ENCODE results near the gene LMAN2L. TPM values are rescaled to one million over a fixed set of nuclear protein-coding genes. Genes with fewer than 3 reads are reported as not detected.

Gene LMAN2L
- polyA plus RNA-seq, 1 of the 3 experiments (the other 2 are of a cell fraction) = 17.7 TPM

- TF ChIP-seq JUND (IDR thresholded peaks at IDR 0.05) (no peak), TEAD4 (IDR thresholded peaks at IDR 0.05; ENCODE audit: borderline replicate concordance, insufficient read depth) (no peak), SIN3A (IDR thresholded peaks at IDR 0.05; ENCODE audit: borderline replicate concordance, low read depth, low read length) (no peak), FOSL2 (IDR thresholded peaks at IDR 0.05; ENCODE audit: borderline replicate concordance, low read depth) (no peak), RCOR1 (IDR thresholded peaks at IDR 0.05; ENCODE audit: low read length) (no peak), TAF1 (IDR thresholded peaks at IDR 0.05; ENCODE audit: borderline replicate concordance, low read depth, low read length) (no peak), MXI1 (IDR thresholded peaks at IDR 0.05; ENCODE audit: low read depth, low read length) (no peak), GABPA (IDR thresholded peaks at IDR 0.05; ENCODE audit: low read depth) (no peak), POLR2AphosphoS5 (IDR thresholded peaks at IDR 0.05; ENCODE audit: low read depth, low read length) (no peak), FOXJ3 (CRISPR knock-in tag; IDR thresholded peaks at IDR 0.05) (no peak), YY1 (IDR thresholded peaks at IDR 0.05; ENCODE audit: low read depth) (no peak), ELF1 (IDR thresholded peaks at IDR 0.05) (no peak), TCF12 (IDR thresholded peaks at IDR 0.05) (no peak), RXRA (IDR thresholded peaks at IDR 0.05; ENCODE audit: borderline replicate concordance, low read depth) (no peak), CHD2 (IDR thresholded peaks at IDR 0.05; ENCODE audit: low read length, partially characterized antibody) (no peak), FOXM1 (IDR thresholded peaks at IDR 0.05; ENCODE audit: low read depth) (no peak), RFX5 (IDR thresholded peaks at IDR 0.05; ENCODE audit: low read length) (no peak)
- TF ChIP-seq, protein P1, sequence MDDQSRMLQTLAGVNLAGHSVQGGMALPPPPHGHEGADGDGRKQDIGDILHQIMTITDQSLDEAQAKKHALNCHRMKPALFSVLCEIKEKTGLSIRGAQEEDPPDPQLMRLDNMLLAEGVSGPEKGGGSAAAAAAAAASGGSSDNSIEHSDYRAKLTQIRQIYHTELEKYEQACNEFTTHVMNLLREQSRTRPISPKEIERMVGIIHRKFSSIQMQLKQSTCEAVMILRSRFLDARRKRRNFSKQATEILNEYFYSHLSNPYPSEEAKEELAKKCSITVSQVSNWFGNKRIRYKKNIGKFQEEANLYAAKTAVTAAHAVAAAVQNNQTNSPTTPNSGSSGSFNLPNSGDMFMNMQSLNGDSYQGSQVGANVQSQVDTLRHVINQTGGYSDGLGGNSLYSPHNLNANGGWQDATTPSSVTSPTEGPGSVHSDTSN (IDR thresholded peaks at IDR 0.05) = no peak
- TF ChIP-seq, protein P2, sequence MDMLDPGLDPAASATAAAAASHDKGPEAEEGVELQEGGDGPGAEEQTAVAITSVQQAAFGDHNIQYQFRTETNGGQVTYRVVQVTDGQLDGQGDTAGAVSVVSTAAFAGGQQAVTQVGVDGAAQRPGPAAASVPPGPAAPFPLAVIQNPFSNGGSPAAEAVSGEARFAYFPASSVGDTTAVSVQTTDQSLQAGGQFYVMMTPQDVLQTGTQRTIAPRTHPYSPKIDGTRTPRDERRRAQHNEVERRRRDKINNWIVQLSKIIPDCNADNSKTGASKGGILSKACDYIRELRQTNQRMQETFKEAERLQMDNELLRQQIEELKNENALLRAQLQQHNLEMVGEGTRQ (IDR thresholded peaks at IDR 0.05; ENCODE audit: borderline replicate concordance, low read depth, low read length) = no peak
- TF ChIP-seq, protein P3, sequence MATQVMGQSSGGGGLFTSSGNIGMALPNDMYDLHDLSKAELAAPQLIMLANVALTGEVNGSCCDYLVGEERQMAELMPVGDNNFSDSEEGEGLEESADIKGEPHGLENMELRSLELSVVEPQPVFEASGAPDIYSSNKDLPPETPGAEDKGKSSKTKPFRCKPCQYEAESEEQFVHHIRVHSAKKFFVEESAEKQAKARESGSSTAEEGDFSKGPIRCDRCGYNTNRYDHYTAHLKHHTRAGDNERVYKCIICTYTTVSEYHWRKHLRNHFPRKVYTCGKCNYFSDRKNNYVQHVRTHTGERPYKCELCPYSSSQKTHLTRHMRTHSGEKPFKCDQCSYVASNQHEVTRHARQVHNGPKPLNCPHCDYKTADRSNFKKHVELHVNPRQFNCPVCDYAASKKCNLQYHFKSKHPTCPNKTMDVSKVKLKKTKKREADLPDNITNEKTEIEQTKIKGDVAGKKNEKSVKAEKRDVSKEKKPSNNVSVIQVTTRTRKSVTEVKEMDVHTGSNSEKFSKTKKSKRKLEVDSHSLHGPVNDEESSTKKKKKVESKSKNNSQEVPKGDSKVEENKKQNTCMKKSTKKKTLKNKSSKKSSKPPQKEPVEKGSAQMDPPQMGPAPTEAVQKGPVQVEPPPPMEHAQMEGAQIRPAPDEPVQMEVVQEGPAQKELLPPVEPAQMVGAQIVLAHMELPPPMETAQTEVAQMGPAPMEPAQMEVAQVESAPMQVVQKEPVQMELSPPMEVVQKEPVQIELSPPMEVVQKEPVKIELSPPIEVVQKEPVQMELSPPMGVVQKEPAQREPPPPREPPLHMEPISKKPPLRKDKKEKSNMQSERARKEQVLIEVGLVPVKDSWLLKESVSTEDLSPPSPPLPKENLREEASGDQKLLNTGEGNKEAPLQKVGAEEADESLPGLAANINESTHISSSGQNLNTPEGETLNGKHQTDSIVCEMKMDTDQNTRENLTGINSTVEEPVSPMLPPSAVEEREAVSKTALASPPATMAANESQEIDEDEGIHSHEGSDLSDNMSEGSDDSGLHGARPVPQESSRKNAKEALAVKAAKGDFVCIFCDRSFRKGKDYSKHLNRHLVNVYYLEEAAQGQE (IDR thresholded peaks at IDR 0.05; ENCODE audit: low read depth, low read length) = no peak
- WGBS (ENCODE audit: low lambda C conversion rate) = 97% methylated on average over 18 of the region's 20 CpGs
Measured at GRCh38 chr2:96771796-96772618, 32.1 kb upstream of the LMAN2L start.

More at GRCh38 chr2:96771796-96772618, 32.1 kb upstream of the LMAN2L start:
- ChIA-PET POLR2A (no interaction called here), CTCF (no interaction called here)
- no peak overlapping the region for H3K9ac ChIP-seq
- no peaks in the 10 kb centered on the region for H3K27me3 ChIP-seq (ENCODE audit: insufficient read depth)
- no peaks in the 10 kb centered on the region for H3K36me3 ChIP-seq (replicated peaks in 1 of 2; ENCODE audit: control insufficient read depth in 1 of 2, insufficient read depth in 2 of 2, low read length in 1 of 2)
- no peak overlapping the region for H3K27ac ChIP-seq (ENCODE audit: low read depth in 2 of 2, low read length in 1 of 2)
- H3K4me2 ChIP-seq = no peak overlapping the region
- H3K4me3 ChIP-seq (ENCODE audit: low read depth in 2 of 2, low read length in 1 of 2) = no peak overlapping the region
- H3K4me1 ChIP-seq (ENCODE audit: control insufficient read depth in 1 of 2, insufficient read depth in 2 of 2, low read depth in 1 of 2, low read length in 1 of 2) = peaks cover 0 to 15% of the 10 kb centered on the region in 2 experiments; a peak in 1 of 4 replicates
- peaks cover 3% of the 10 kb centered on the region for H3F3A ChIP-seq (replicated peaks; ENCODE audit: insufficient read depth)
- H2AFZ ChIP-seq (ENCODE audit: low read depth) = no peak overlapping the region
- no peaks in the 10 kb centered on the region for H3K9me3 ChIP-seq
- no peaks in the 10 kb centered on the region for H3K9me2 ChIP-seq
- no peak for DNase-seq
- H3K79me2 ChIP-seq (ENCODE audit: insufficient read depth) = no peaks in the 10 kb centered on the region
- H4K20me1 ChIP-seq (ENCODE audit: insufficient read depth) = no peaks in the 10 kb centered on the region
